ENCODE results near the gene KIF23.

The KIF23 gene

GRCh38 chr15:69474846-69475455 is 60.8 kb downstream of the KIF23 start:
- Histone ChIP-seq H4K20me1 (ENCODE audit: insufficient read depth, low read length) (no peaks in the 10 kb centered on the region), H3K27ac (ENCODE audit: low read length) (no peak overlapping the region), H3K4me3 (ENCODE audit: low read length) (no peak overlapping the region), H3K79me2 (ENCODE audit: low read length) (no peaks in the 10 kb centered on the region), H3F3A (ENCODE audit: insufficient read depth, low read length) (no peaks in the 10 kb centered on the region), H3K27me3 (replicated peaks; ENCODE audit: insufficient read depth, low read length) (no peaks in the 10 kb centered on the region), H3K9me2 (replicated peaks; ENCODE audit: insufficient read depth, low read length) (no peaks in the 10 kb centered on the region), H2AFZ (ENCODE audit: low read length) (no peak overlapping the region), H3K9me3 (replicated peaks; ENCODE audit: insufficient read depth, low read length) (no peaks in the 10 kb centered on the region), H3K4me2 (ENCODE audit: low read depth, low read length) (no peak overlapping the region), H3K9ac (ENCODE audit: low read length) (no peak overlapping the region), H3K4me1 (ENCODE audit: low read length) (no peaks in the 10 kb centered on the region), H3K36me3 (replicated peaks; ENCODE audit: insufficient read depth, low read length) (no peaks in the 10 kb centered on the region)
- TF ChIP-seq CTCF (IDR thresholded peaks at IDR 0.05; ENCODE audit: low read length) (no peak), EZH2phosphoT487 (IDR thresholded peaks at IDR 0.05; ENCODE audit: low read length) (no peak), EZH2 (optimal IDR thresholded peaks at IDR 0.05; ENCODE audit: low read depth, low read length) (no peak)
- DNase-seq, result no peak

GRCh38 chr15:69475769-69476358 is 61.7 kb downstream of the KIF23 start:
- H3K4me1 ChIP-seq (ENCODE audit: low read length), result no peaks in the 10 kb centered on the region
- TF ChIP-seq CTCF (IDR thresholded peaks at IDR 0.05; ENCODE audit: low read length), result peak; percentile 86
- no peak for TF ChIP-seq EZH2phosphoT487 (IDR thresholded peaks at IDR 0.05; ENCODE audit: low read length)
- no peaks in the 10 kb centered on the region for H3K36me3 ChIP-seq (replicated peaks; ENCODE audit: insufficient read depth, low read length)
- H3K9ac ChIP-seq (ENCODE audit: low read length), result no peak overlapping the region
- DNase-seq, result peak; percentile 59
- H3F3A ChIP-seq (ENCODE audit: insufficient read depth, low read length), result no peaks in the 10 kb centered on the region
- no peak overlapping the region for H2AFZ ChIP-seq (ENCODE audit: low read length)
- H3K4me2 ChIP-seq (ENCODE audit: low read depth, low read length), result no peak overlapping the region
- H3K27me3 ChIP-seq (replicated peaks; ENCODE audit: insufficient read depth, low read length), result no peaks in the 10 kb centered on the region
- H3K27ac ChIP-seq (ENCODE audit: low read length), result no peak overlapping the region
- no peaks in the 10 kb centered on the region for H3K9me2 ChIP-seq (replicated peaks; ENCODE audit: insufficient read depth, low read length)
- H3K79me2 ChIP-seq (ENCODE audit: low read length), result no peaks in the 10 kb centered on the region
- H3K9me3 ChIP-seq (replicated peaks; ENCODE audit: insufficient read depth, low read length), result no peaks in the 10 kb centered on the region
- no peak overlapping the region for H3K4me3 ChIP-seq (ENCODE audit: low read length)
- H4K20me1 ChIP-seq (ENCODE audit: insufficient read depth, low read length), result no peaks in the 10 kb centered on the region

GRCh38 chr15:69476704-69477473 is 62.7 kb downstream of the KIF23 start:
- Histone ChIP-seq H3K4me2 (ENCODE audit: low read depth, low read length) (no peak overlapping the region), H3K27ac (ENCODE audit: low read length) (no peak overlapping the region), H3K79me2 (ENCODE audit: low read length) (no peaks in the 10 kb centered on the region), H3K4me3 (ENCODE audit: low read length) (no peak overlapping the region), H3K9me2 (replicated peaks; ENCODE audit: insufficient read depth, low read length) (no peaks in the 10 kb centered on the region), H3F3A (ENCODE audit: insufficient read depth, low read length) (no peaks in the 10 kb centered on the region), H3K36me3 (replicated peaks; ENCODE audit: insufficient read depth, low read length) (no peaks in the 10 kb centered on the region), H3K9me3 (replicated peaks; ENCODE audit: insufficient read depth, low read length) (no peaks in the 10 kb centered on the region), H4K20me1 (ENCODE audit: insufficient read depth, low read length) (no peaks in the 10 kb centered on the region), H2AFZ (ENCODE audit: low read length) (no peak overlapping the region), H3K27me3 (replicated peaks; ENCODE audit: insufficient read depth, low read length) (no peaks in the 10 kb centered on the region), H3K9ac (ENCODE audit: low read length) (no peak overlapping the region), H3K4me1 (ENCODE audit: low read length) (no peaks in the 10 kb centered on the region)
- no peak for TF ChIP-seq EZH2 (optimal IDR thresholded peaks at IDR 0.05; ENCODE audit: low read depth, low read length)
- no peak for TF ChIP-seq CTCF (IDR thresholded peaks at IDR 0.05; ENCODE audit: low read length)
- TF ChIP-seq EZH2phosphoT487 (IDR thresholded peaks at IDR 0.05; ENCODE audit: low read length), result no peak
- no peak for DNase-seq

Measured in MM.1S (cell line).